Ishikawa (cell line): ENCODE results near the gene HOXD13.

ENCODE experiments used
- CEBPB ChIP-seq: IDR thresholded peaks from 2 replicates; pipeline ENCODE4 v1.6.1; 2012
- CREB1 ChIP-seq: IDR thresholded peaks from 2 replicates; pipeline ENCODE4 v1.6.1; 2012; ENCODE audit warnings: low read depth
- EP300 ChIP-seq: IDR thresholded peaks from 2 replicates; pipeline ENCODE4 v1.6.1; 2012; ENCODE audit warnings: borderline replicate concordance
- NFIC ChIP-seq: IDR thresholded peaks from 2 replicates; pipeline ENCODE4 v1.6.1; 2012
- RAD21 ChIP-seq: IDR thresholded peaks from 2 replicates; pipeline ENCODE4 v1.6.1; 2012; ENCODE audit warnings: low read depth
- REST ChIP-seq: IDR thresholded peaks from 2 replicates; pipeline ENCODE4 v1.6.1; 2012; ENCODE audit warnings: low read depth, mild to moderate bottlenecking
- TAF1 ChIP-seq: IDR thresholded peaks from 2 replicates; pipeline ENCODE4 v1.6.1; 2012; ENCODE audit warnings: low read depth, mild to moderate bottlenecking
- TEAD4 ChIP-seq: IDR thresholded peaks from 2 replicates; pipeline ENCODE4 v1.6.1; 2012
- YY1 ChIP-seq: IDR thresholded peaks from 2 replicates; pipeline ENCODE4 v1.6.1; 2012; ENCODE audit warnings: low read depth
- ZBTB7A ChIP-seq: IDR thresholded peaks from 2 replicates; pipeline ENCODE4 v1.6.1; 2012; ENCODE audit warnings: low read depth

GRCh38 chr2:176099159-176099727 is 6.7 kb downstream of the HOXD13 start:
- no peak for TF ChIP-seq CREB1
- no peak for TF ChIP-seq YY1
- no peak for TF ChIP-seq EP300
- TF ChIP-seq CEBPB = no peak
- no peak for TF ChIP-seq RAD21
- no peak for TF ChIP-seq REST
- TF ChIP-seq TEAD4 = no peak
- TF ChIP-seq NFIC = no peak
- TF ChIP-seq ZBTB7A = no peak
- TF ChIP-seq TAF1 = no peak
